RCC 7860 (cell line): ENCODE measurements around the gene BBS1.
"Not testable (repeated sequence)": the region's sequence is repeated elsewhere in the genome, so short reads cannot be mapped to it uniquely, and the experiment has no call there.

ENCODE experiments used
- DNase-seq: peaks from one replicate; pipeline ENCODE4 v3.0.0-alpha.2; 2015; ENCODE audit warnings: low spot score
- FAIRE-seq: peaks from 2 replicates; lab custom pipeline; 2012; peaks lifted over from hg19 to GRCh38; lab: Jason Lieb, UNC

Gene BBS1

GRCh38 chr11:66510271-66510989 lies at the start of gene BBS1:
TSS of gene BBS1 (plus strand) at chr11:66510635. CDS start at chr11:66510660, 25 bp downstream.
- no peak for FAIRE-seq
- DNase-seq, result peak; percentile 37

- FAIRE-seq (no peak), DNase-seq (no peak)
Measured at GRCh38 chr11:66462010-66462409, 48.4 kb upstream of the BBS1 start.

- DNase-seq (no peak), FAIRE-seq (no peak)
Measured at GRCh38 chr11:66462911-66463310, 47.5 kb upstream of the BBS1 start.

GRCh38 chr11:66464116-66464515 lies 46.3 kb upstream of the BBS1 start:
- not testable (repeated sequence) for FAIRE-seq, DNase-seq

- DNase-seq, result no peak
- FAIRE-seq, result no peak
Measured at GRCh38 chr11:66464916-66465315, 45.5 kb upstream of the BBS1 start.

GRCh38 chr11:66465373-66466224 lies 44.8 kb upstream of the BBS1 start:
- DNase-seq (no peak), FAIRE-seq (no peak)

- no peak for FAIRE-seq
- peak; percentile 74 for DNase-seq
Measured at GRCh38 chr11:66466225-66467033, 44.0 kb upstream of the BBS1 start, which contains the start of gene PELI3. TSS of gene PELI3 (plus strand) at chr11:66466905. CDS start at chr11:66468129, 1,224 bp downstream.

GRCh38 chr11:66467034-66467659 lies 43.3 kb upstream of the BBS1 start:
- DNase-seq (no peak), FAIRE-seq (no peak)

- FAIRE-seq (no peak), DNase-seq (peak; percentile 13)
Measured at GRCh38 chr11:66467756-66468155, 42.7 kb upstream of the BBS1 start.

- DNase-seq, result no peak
- FAIRE-seq, result no peak
Measured at GRCh38 chr11:66468691-66469090, 41.7 kb upstream of the BBS1 start.

- DNase-seq, result no peak
- FAIRE-seq, result no peak
Measured at GRCh38 chr11:66469441-66469840, 41.0 kb upstream of the BBS1 start.

GRCh38 chr11:66470015-66470414 lies 40.4 kb upstream of the BBS1 start:
- DNase-seq, result no peak
- FAIRE-seq, result no peak

- FAIRE-seq (no peak), DNase-seq (no peak)
Measured at GRCh38 chr11:66471142-66471541, 39.3 kb upstream of the BBS1 start.

GRCh38 chr11:66472054-66472453 lies 38.4 kb upstream of the BBS1 start:
- DNase-seq (no peak), FAIRE-seq (no peak)

GRCh38 chr11:66473167-66473566 lies 37.3 kb upstream of the BBS1 start:
- FAIRE-seq, result no peak
- no peak for DNase-seq

- no peak for FAIRE-seq
- DNase-seq, result no peak
Measured at GRCh38 chr11:66473608-66474515, 36.6 kb upstream of the BBS1 start.

GRCh38 chr11:66475349-66476172 lies 34.9 kb upstream of the BBS1 start:
- DNase-seq, result no peak
- no peak for FAIRE-seq

- FAIRE-seq (no peak), DNase-seq (no peak)
Measured at GRCh38 chr11:66476173-66476840, 34.1 kb upstream of the BBS1 start.
